Activated T-cell treated with anti-CD3 and anti-CD28 coated beads, Interleukin-2, amount 50 U/mL, for 72 hours (primary cell): ENCODE results near the gene CDCA3. TPM values are rescaled to one million over a fixed set of nuclear protein-coding genes. Genes with fewer than 3 reads are reported as not detected.

Experiments
- ATAC-seq, 2 donors: fragments of 150-1000 bp; cut with Tn5 transposase; replicated peaks in 1 of 2; 2 replicates each; pipeline ENCODE4 v1.10.0; 2021; ENCODE audit warnings: moderate library complexity in 2 of 2, mild to moderate bottlenecking in 1 of 2
- DNase-seq, 2 donors: peaks; one replicate each; pipeline ENCODE4 v3.0.0; 2021 to 2022; ENCODE audit warnings: mixed read lengths in 1 of 2
- H3K27ac Mint-ChIP-seq: one replicate; pipeline ENCODE4 v1.8.0; 2022; ENCODE audit warnings: mild to moderate bottlenecking, moderate library complexity, mixed read lengths
- H3K27me3 Mint-ChIP-seq: one replicate; pipeline ENCODE4 v1.8.0; 2022; ENCODE audit warnings: low read depth, mixed read lengths
- H3K36me3 Mint-ChIP-seq, 2 donors: one replicate each; pipeline ENCODE4 v1.8.0; 2022; ENCODE audit warnings: mixed read lengths in 2 of 2, mild to moderate bottlenecking in 1 of 2; ENCODE audit not compliant: insufficient read depth in 2 of 2
- H3K4me1 Mint-ChIP-seq: one replicate; pipeline ENCODE4 v1.8.0; 2022; ENCODE audit warnings: low read depth, mixed read lengths
- H3K4me3 Mint-ChIP-seq, 2 donors: one replicate each; pipeline ENCODE4 v1.8.0; 2022; ENCODE audit warnings: mild to moderate bottlenecking in 2 of 2, mixed read lengths in 2 of 2, moderate library complexity in 2 of 2
- H3K9me3 Mint-ChIP-seq, 2 donors: one replicate each; pipeline ENCODE4 v1.8.0; 2022; ENCODE audit warnings: mixed read lengths in 2 of 2
- total RNA-seq, 2 donors: library from RNA; stranded (reverse); gene quantifications; one replicate each; pipeline ENCODE4 v1.2.3, GENCODE V29; 2022

The CDCA3 gene
- total RNA-seq, 2 donors from 2014 or later, result 67.7 to 94.8 TPM

GRCh38 chr12:6823182-6824084 is 27.7 kb downstream of the CDCA3 start:
- Mint-ChIP-seq H3K36me3 (peaks cover 0 to 2% of the 10 kb centered on the region in 2 donors), H3K4me1 (peaks cover 26% of the 10 kb centered on the region), H3K27ac (no peak overlapping the region), H3K4me3 (no peak overlapping the region), H3K9me3 (no peaks in the 10 kb centered on the region), H3K27me3 (peaks cover 53% of the 10 kb centered on the region)
- ATAC-seq, result no peak
- DNase-seq, result no peak

DNA sequence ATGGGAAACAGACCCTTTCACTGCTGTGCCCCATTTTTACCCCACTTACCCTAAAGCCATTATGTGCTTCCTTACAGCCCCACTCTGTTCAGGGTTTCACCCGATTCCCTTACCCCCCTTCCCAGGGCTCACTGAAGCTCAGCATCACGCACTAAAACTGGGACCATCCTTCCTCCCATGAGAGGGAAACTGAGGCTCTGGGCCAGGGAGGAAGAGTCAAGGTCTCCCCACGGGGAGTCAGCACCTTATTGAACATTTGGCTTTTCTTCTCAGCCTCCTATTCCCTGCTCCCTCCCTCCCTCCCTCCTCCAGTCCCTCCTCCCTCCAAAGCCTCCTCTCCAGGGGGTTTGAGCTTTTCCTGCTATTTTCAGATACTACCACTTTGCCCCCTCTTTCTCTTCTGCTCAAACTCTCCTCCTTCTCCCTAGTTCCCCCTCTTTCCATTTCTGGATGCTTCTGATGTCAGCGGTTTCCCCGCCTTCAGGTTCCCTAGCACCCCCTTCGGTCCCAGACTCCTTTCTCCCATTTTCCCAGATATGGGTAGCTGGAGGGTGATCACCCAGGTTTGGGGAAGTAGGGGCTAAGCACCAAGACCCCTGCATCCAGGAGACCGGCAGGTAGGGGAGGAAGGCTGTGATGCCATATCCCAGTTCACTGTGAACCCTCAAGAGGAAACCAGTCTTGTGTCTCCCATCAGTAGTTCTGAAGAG is 28.5 kb downstream of the CDCA3 start:
- peak overlapping the region in 1 of 2 donors; percentile 40 for H3K4me3 Mint-ChIP-seq
- peaks cover 20% of the 10 kb centered on the region for H3K4me1 Mint-ChIP-seq

DNA sequence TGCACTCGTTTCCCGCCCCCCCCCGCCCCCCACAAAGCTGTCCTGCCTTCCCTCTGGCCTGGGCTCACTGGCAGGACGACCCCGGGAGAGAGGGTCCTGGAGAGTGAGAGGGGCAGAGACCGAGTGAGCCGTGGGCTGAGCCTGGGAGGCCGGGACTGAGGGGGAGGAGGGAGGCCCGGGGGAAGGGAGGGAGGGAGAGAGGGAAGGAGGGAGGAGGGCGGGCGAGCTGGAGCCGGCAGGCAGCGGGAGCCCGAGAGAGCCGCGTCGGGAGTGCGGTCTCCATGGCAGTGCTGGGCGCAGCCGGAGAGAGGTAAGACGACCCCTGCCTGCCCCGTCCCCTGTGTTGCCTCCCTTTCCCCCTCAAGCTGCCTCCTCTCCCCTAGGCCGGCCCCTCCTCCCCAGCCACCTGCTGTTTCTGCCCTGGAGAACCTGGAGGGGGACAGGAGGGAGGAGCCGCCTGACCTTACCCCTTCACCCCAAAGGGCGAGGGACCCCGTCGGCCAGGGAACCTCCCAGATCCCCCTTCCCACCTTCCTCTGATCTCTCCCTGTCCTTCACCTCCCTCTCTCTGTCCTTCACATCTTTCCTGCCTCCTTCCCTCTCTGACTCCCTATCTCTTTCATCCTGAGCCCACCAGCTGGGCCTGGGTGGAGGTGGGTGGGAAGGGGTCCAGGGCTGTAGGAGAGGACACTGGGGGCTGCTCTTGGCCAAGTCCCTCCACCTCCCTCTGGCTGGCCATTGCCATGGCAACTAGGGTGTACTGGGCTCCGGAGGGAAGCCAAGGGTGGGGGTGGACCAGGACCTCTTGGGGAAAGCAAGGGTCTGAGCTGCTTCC is 29.3 kb downstream of the CDCA3 start, which contains the start of gene GPR162:
Gene GPR162, plus strand, starts transcription at position 231 of the 835 bp plus-strand sequence. CDS start 2,078 bp downstream, outside the sequence.
- H3K36me3 Mint-ChIP-seq, result peaks cover 6% of the 10 kb centered on the region in 2 donors
- no peaks in the 10 kb centered on the region for H3K9me3 Mint-ChIP-seq
- peak within 1 kb of the TSS; percentile 57 to 69 for H3K4me3 Mint-ChIP-seq
- H3K4me1 Mint-ChIP-seq, result peaks cover 14% of the 10 kb centered on the region
- DNase-seq (no peak), ATAC-seq (peak; percentile 4 to 6)
- H3K27me3 Mint-ChIP-seq, result peaks cover 37% of the 10 kb centered on the region
- H3K27ac Mint-ChIP-seq, result no peak within 1 kb of the TSS

More for the DNA sequence above, 28.5 kb downstream of the CDCA3 start:
- no peaks in the 10 kb centered on the region for H3K9me3 Mint-ChIP-seq
- no peak overlapping the region for H3K27ac Mint-ChIP-seq
- no peak for DNase-seq
- peaks cover 4% of the 10 kb centered on the region in 2 donors for H3K36me3 Mint-ChIP-seq
- H3K27me3 Mint-ChIP-seq, result peaks cover 45% of the 10 kb centered on the region
- no peak for ATAC-seq

- Mint-ChIP-seq H3K27ac (no peak overlapping the region), H3K36me3 (peaks cover 6% of the 10 kb centered on the region in 2 donors), H3K4me3 (no peak overlapping the region)
These were observed 30.9 kb downstream of the CDCA3 start for GRCh38 chr12:6820166-6820565.

DNA sequence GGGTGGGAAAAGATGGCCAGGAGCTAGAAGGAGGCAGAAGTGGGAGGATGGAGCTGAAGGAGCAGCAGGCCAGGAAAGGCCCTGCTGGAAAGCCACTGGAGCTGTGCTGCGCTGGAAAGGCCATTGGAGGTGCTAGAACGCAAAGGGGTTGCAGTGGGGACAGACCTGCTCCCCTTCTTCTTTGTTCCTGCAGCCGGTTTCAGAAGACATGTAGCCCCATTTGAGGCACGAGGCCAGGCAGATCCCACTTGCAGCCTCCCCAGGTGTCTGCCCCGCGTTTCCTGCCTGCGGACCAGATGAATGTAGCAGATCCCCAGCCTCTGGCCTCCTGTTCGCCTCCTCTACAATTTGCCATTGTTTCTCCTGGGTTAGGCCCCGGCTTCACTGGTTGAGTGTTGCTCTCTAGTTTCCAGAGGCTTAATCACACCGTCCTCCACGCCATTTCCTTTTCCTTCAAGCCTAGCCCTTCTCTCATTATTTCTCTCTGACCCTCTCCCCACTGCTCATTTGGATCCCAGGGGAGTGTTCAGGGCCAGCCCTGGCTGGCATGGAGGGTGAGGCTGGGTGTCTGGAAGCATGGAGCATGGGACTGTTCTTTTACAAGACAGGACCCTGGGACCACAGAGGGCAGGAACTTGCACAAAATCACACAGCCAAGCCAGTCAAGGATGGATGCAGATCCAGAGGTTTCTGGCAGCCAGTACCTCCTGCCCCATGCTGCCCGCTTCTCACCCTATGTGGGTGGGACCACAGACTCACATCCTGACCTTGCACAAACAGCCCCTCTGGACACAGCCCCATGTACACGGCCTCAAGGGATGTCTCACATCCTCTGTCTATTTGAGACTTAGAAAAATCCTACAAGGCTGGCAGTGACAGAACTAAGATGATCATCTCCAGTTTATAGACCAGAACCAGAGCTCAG is 31.7 kb downstream of the CDCA3 start:
- Mint-ChIP-seq H3K36me3 (peaks cover 6 to 7% of the 10 kb centered on the region in 2 donors), H3K27ac (no peak overlapping the region), H3K9me3 (no peaks in the 10 kb centered on the region), H3K27me3 (peaks cover 16% of the 10 kb centered on the region), H3K4me1 (peaks cover 9% of the 10 kb centered on the region), H3K4me3 (no peak overlapping the region)
- DNase-seq (no peak), ATAC-seq (no peak)

More at GRCh38 chr12:6820166-6820565, 30.9 kb downstream of the CDCA3 start:
- ATAC-seq (no peak), DNase-seq (no peak)
- no peaks in the 10 kb centered on the region for H3K9me3 Mint-ChIP-seq
- peaks cover 24% of the 10 kb centered on the region for H3K27me3 Mint-ChIP-seq
- H3K4me1 Mint-ChIP-seq, result peaks cover 9% of the 10 kb centered on the region

DNA sequence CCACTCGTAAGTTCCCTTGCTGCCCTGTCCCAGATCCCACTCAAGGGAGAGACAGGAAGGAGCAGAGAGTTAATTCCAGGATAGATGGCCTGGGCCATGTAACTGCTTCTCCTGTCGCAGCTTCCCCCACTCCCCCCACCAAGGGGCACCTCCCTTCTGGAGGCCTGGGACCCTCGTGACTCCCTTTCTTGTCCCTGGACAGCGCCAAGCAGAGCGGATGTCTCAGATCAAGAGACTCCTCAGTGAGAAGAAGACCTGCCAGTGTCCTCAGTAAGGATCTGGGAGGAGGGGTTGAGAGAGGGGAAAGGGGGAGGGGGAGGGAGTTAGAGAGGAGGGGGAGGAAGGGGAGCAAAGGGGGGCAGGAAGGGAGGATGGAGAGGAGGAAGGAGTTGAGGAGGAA is 32.4 kb downstream of the CDCA3 start:
- Mint-ChIP-seq H3K4me3 (no peak overlapping the region), H3K9me3 (no peaks in the 10 kb centered on the region), H3K27ac (no peak overlapping the region), H3K36me3 (peaks cover 6 to 7% of the 10 kb centered on the region in 2 donors), H3K4me1 (peaks cover 9% of the 10 kb centered on the region), H3K27me3 (peaks cover 15% of the 10 kb centered on the region)
- ATAC-seq, result no peak
- DNase-seq, result no peak

DNA sequence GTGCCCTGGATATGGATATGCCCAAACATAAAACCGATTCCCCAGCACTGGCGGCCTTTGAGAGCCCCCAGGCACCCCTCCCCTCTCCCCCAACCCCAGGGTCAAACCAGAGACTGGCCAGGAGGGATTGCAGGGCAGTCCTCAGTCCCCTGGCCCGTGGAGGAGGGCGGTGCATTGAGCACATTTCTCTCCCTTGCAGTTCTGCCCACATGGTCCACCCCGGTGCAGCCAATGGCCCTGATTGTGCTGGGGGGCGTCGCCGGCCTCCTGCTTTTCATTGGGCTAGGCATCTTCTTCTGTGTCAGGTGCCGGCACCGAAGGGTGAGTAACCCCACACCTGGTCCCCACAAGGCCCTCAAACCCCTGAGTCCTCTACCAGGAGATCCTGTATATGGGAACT is 32.9 kb downstream of the CDCA3 start:
- Mint-ChIP-seq H3K36me3 (peaks cover 6 to 7% of the 10 kb centered on the region in 2 donors), H3K9me3 (no peaks in the 10 kb centered on the region), H3K27ac (no peak overlapping the region), H3K4me3 (no peak overlapping the region), H3K4me1 (peaks cover 9% of the 10 kb centered on the region), H3K27me3 (peaks cover 14% of the 10 kb centered on the region)
- DNase-seq (no peak), ATAC-seq (no peak)

DNA sequence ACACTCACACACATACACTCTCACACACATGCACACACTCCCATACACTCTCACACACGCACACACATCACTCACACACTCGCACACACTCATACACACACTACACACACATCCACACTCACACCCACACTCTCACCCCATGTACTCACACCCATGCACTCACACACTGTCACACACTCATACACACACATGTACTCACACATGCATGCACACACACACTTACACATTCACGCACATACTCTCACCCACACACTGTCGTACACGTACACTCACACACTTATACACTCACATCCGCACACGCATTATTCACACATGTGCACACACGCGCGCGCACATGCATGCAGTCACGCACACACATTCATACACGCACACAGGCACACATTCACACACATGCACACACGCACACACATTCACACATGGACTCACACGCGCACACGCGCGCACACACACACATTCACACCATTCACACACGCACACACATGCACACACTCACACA is 33.4 kb downstream of the CDCA3 start:
- Mint-ChIP-seq H3K4me1 (peaks cover 9% of the 10 kb centered on the region), H3K9me3 (no peaks in the 10 kb centered on the region), H3K27me3 (peaks cover 9% of the 10 kb centered on the region), H3K27ac (no peak overlapping the region), H3K4me3 (no peak overlapping the region), H3K36me3 (peaks cover 6 to 7% of the 10 kb centered on the region in 2 donors)
- DNase-seq (no peak), ATAC-seq (no peak)

GRCh38 chr12:6817098-6817497 is 34.0 kb downstream of the CDCA3 start:
- H3K9me3 Mint-ChIP-seq, result no peaks in the 10 kb centered on the region
- no peak for ATAC-seq
- peaks cover 6 to 7% of the 10 kb centered on the region in 2 donors for H3K36me3 Mint-ChIP-seq
- no peak for DNase-seq
- peaks cover 11% of the 10 kb centered on the region for H3K4me1 Mint-ChIP-seq
- no peak overlapping the region for H3K4me3 Mint-ChIP-seq
- H3K27ac Mint-ChIP-seq, result no peak overlapping the region
- H3K27me3 Mint-ChIP-seq, result peaks cover 3% of the 10 kb centered on the region

DNA sequence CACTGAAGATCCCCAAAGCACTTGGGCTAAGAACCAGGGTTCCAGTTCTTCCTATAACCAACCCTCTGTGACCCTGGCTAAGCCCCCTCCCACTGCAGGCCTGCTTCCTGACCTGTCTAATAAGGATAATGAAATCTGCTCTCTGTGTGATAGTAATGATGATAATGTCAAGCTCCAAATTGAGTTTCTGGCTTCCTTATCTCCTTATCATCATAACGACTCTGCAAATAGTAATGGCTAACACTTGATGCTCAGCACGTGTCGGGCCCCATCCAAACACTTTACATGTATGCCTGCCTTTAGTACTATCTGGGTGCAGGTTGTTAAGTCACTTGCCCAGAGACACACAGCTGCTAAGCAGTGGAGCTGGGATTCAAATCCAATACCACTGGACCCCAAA is 34.5 kb downstream of the CDCA3 start:
- Mint-ChIP-seq H3K27me3 (no peaks in the 10 kb centered on the region), H3K9me3 (no peaks in the 10 kb centered on the region), H3K4me1 (peaks cover 16% of the 10 kb centered on the region), H3K27ac (no peak overlapping the region), H3K4me3 (no peak overlapping the region), H3K36me3 (peaks cover 6 to 7% of the 10 kb centered on the region in 2 donors)
- DNase-seq (no peak), ATAC-seq (no peak)

DNA sequence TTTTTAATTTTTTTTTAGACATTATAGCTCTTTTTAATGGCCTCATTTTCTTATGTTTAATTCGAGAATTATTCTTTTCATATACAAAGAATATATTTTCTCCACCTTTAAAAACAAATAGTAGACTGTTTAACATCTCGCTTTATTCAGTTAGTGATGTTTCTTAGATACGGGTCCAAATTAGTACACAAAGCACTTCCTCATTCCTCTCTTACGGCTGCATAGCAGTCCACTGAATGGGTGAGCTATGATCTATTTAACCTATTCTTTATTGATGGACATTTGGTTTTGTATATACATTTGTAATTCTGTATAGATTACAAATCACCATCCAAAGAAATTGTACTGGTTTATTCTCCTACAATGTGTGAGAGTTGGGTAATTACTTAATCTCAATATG is 37.7 kb downstream of the CDCA3 start:
- H3K36me3 Mint-ChIP-seq, result peaks cover 9 to 10% of the 10 kb centered on the region in 2 donors
- ATAC-seq, result no peak

GRCh38 chr12:6810758-6811157 is 40.3 kb downstream of the CDCA3 start:
- H3K4me3 Mint-ChIP-seq, result peak overlapping the region; percentile 0 to 12
- ATAC-seq (no peak), DNase-seq (no peak)
- H3K9me3 Mint-ChIP-seq, result no peaks in the 10 kb centered on the region
- peak overlapping the region; percentile 8 for H3K27ac Mint-ChIP-seq
- peaks cover 21% of the 10 kb centered on the region for H3K4me1 Mint-ChIP-seq
- H3K36me3 Mint-ChIP-seq, result peaks cover 3 to 5% of the 10 kb centered on the region in 2 donors
- H3K27me3 Mint-ChIP-seq, result no peaks in the 10 kb centered on the region

More for the DNA sequence above, 37.7 kb downstream of the CDCA3 start:
- Mint-ChIP-seq H3K4me1 (peaks cover 21% of the 10 kb centered on the region), H3K4me3 (no peak overlapping the region), H3K27ac (no peak overlapping the region), H3K9me3 (no peaks in the 10 kb centered on the region), H3K27me3 (no peaks in the 10 kb centered on the region)
- no peak for DNase-seq
